Tibial nerve (tissue), 4 donors: ENCODE measurements around the gene CTNNA2. TPM values are rescaled to one million over a fixed set of nuclear protein-coding genes. Genes with fewer than 3 reads are reported as not detected.

Experiments used
- DNase-seq, 2 donors: peaks; one replicate each; pipeline ENCODE4 v3.0.0-alpha.2; 2019; ENCODE audit warnings: low spot score in 2 of 2
- H3K27ac ChIP-seq, 4 donors: fragments of 200-600 bp; sonication (generic) in 3 of 4; one replicate each; pipeline ENCODE4 v1.5.1; 2017 to 2019; ENCODE audit warnings: mild to moderate bottlenecking in 1 of 4
- H3K27me3 ChIP-seq, 2 donors: fragments of 200-600 bp; sonication (generic) in 1 of 2; one replicate each; pipeline versions ENCODE4 v1.5.1 to v1.6.0; 2017 to 2019
- H3K36me3 ChIP-seq, 3 donors: fragments of 200-600 bp; sonication (generic); one replicate each; pipeline ENCODE4 v1.5.1; 2018 to 2019
- H3K4me1 ChIP-seq, 4 donors: fragments of 200-600 bp; sonication (generic) in 3 of 4; one replicate each; pipeline ENCODE4 v1.5.1; 2017 to 2019
- H3K4me3 ChIP-seq, 4 donors: fragments of 200-600 bp; sonication (generic) in 3 of 4; one replicate each; pipeline ENCODE4 v1.5.1; 2017 to 2019; ENCODE audit warnings: mild to moderate bottlenecking in 1 of 4, moderate library complexity in 1 of 4
- H3K9me3 ChIP-seq, 4 donors: fragments of 200-600 bp; sonication (generic) in 3 of 4; one replicate each; pipeline ENCODE4 v1.5.1; 2017 to 2019
- EP300 ChIP-seq, 2 donors: sonication (generic); formaldehyde crosslinking; IDR thresholded peaks; one replicate each; pipeline ENCODE4 v1.6.1; 2017; ENCODE audit warnings: antibody characterized with exemption in 2 of 2, mild to moderate bottlenecking in 1 of 2
- POLR2A ChIP-seq, 2 donors: fragments of 450-650 bp; IDR thresholded peaks; one replicate each; pipeline ENCODE4 v1.6.1; 2017; ENCODE audit warnings: antibody characterized with exemption in 2 of 2, mild to moderate bottlenecking in 2 of 2, moderate library complexity in 2 of 2
- WGBS, 2 donors: methylation state at CpG; one replicate each; pipeline ENCODE4 v1.1.5; 2018; 5-methylcytosine and 5-hydroxymethylcytosine counted together
- total RNA-seq, 4 donors: library from RNA; depleted of rRNA; stranded (reverse); fragments of >200 nt; gene quantifications; one replicate each; pipeline ENCODE4 v1.1.0, GENCODE V29; 2016
- TF ChIP-seq, protein P1 (sequence below), 5 experiments: fragments of 200-600 bp in 3 of 5; fragments of 450-650 bp in 2 of 5; sonication (generic) in 3 of 5; IDR thresholded peaks; one replicate each; pipeline ENCODE4 v1.5.1; 2016 to 2019; ENCODE audit warnings: antibody characterized with exemption in 5 of 5, mild to moderate bottlenecking in 3 of 5, moderate library complexity in 2 of 5

CTNNA2 gene
- total RNA-seq, 4 donors from 2014 or later = 0.39 to 3.3 (median 0.75) TPM

DNA sequence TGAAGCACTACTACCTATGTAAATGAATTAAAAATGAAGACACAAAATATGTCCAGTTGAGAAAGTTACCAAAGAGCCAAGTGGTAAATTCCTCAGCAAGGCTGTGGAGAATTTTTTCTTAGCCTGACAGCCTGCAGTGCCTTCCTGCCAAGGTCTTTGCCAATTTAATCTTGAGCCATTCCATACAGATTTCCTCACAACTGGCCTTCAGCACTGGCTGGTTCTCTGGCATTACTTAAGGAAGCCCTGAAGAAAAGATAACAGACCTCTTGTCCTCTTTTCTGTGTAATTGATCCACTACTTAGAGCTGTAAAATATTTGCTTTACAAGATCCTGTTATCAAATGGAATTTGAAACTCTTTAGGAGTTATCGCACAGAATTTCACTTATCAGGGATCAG, 1125.9 kb downstream of the CTNNA2 start:
- no peak for DNase-seq
- 59 to 75% methylated on average over 1 of the region's 1 CpG for WGBS, 2 donors
- no peak overlapping the region for H3K27ac ChIP-seq
- no peak overlapping the region for H3K4me3 ChIP-seq
- no peaks in the 10 kb centered on the region for H3K4me1 ChIP-seq
- H3K9me3 ChIP-seq = no peaks in the 10 kb centered on the region
- no peak for TF ChIP-seq EP300 (IDR thresholded peaks at IDR 0.05)
- TF ChIP-seq, protein P1, sequence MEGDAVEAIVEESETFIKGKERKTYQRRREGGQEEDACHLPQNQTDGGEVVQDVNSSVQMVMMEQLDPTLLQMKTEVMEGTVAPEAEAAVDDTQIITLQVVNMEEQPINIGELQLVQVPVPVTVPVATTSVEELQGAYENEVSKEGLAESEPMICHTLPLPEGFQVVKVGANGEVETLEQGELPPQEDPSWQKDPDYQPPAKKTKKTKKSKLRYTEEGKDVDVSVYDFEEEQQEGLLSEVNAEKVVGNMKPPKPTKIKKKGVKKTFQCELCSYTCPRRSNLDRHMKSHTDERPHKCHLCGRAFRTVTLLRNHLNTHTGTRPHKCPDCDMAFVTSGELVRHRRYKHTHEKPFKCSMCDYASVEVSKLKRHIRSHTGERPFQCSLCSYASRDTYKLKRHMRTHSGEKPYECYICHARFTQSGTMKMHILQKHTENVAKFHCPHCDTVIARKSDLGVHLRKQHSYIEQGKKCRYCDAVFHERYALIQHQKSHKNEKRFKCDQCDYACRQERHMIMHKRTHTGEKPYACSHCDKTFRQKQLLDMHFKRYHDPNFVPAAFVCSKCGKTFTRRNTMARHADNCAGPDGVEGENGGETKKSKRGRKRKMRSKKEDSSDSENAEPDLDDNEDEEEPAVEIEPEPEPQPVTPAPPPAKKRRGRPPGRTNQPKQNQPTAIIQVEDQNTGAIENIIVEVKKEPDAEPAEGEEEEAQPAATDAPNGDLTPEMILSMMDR (IDR thresholded peaks at IDR 0.05) = no peak
- no peak for TF ChIP-seq POLR2A (IDR thresholded peaks at IDR 0.05)
- H3K36me3 ChIP-seq = no peaks in the 10 kb centered on the region
- H3K27me3 ChIP-seq = no peaks in the 10 kb centered on the region

DNA sequence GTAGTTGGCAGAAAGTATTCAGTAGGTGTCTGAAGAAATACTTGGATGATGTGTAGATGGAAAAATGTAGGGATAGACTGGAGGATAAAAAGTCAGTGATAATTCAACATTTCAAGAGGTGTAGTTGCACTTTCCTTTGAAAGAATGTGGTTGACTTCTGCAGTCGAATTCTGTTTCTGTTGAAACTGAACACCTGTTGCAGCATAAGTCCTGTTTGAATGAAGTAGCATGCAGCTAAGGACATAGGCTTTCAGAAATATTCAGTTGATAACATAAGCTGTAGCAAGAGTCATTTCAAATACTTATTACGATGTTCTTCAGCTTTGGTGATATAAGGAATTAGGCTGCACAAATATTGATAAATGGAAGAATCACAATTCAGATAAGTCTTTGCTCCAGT, 1129.6 kb downstream of the CTNNA2 start:
- H3K27ac ChIP-seq = no peak overlapping the region
- no peak for DNase-seq
- H3K36me3 ChIP-seq = no peaks in the 10 kb centered on the region
- WGBS, 2 donors = 89 to 94% methylated on average over 2 of the region's 2 CpGs
- no peak overlapping the region for H3K4me3 ChIP-seq
- no peaks in the 10 kb centered on the region for H3K4me1 ChIP-seq
- no peaks in the 10 kb centered on the region for H3K9me3 ChIP-seq
- TF ChIP-seq POLR2A (IDR thresholded peaks at IDR 0.05) (no peak), EP300 (IDR thresholded peaks at IDR 0.05) (no peak)
- TF ChIP-seq, protein P1 (IDR thresholded peaks at IDR 0.05) = no peak
- no peaks in the 10 kb centered on the region for H3K27me3 ChIP-seq

DNA sequence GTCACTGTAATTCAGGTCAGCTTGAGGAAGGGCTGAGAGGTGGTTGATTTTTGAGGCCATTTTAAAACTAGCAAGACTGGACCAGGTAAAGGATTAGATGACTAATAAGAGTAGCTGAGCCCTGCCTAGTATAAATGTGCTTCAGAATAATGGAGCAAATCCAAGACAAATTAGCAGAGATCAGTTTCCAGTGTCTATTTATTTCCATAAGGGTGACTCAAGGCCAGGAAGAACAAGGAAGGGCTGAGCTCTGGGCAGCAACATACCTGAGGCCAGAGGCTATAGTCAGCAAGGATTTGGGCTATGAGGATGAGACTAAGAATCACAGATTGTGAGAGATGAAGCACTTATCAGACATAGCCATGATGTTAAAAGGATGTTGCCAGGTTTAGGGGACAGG, 1130.7 kb downstream of the CTNNA2 start:
- H3K36me3 ChIP-seq = no peaks in the 10 kb centered on the region
- H3K27me3 ChIP-seq = no peaks in the 10 kb centered on the region
- H3K9me3 ChIP-seq = no peaks in the 10 kb centered on the region
- TF ChIP-seq POLR2A (IDR thresholded peaks at IDR 0.05) (no peak), EP300 (IDR thresholded peaks at IDR 0.05) (no peak)
- TF ChIP-seq, protein P1 (IDR thresholded peaks at IDR 0.05) = no peak
- no peaks in the 10 kb centered on the region for H3K4me1 ChIP-seq
- H3K27ac ChIP-seq = no peak overlapping the region
- no peak overlapping the region for H3K4me3 ChIP-seq
- DNase-seq = no peak

DNA sequence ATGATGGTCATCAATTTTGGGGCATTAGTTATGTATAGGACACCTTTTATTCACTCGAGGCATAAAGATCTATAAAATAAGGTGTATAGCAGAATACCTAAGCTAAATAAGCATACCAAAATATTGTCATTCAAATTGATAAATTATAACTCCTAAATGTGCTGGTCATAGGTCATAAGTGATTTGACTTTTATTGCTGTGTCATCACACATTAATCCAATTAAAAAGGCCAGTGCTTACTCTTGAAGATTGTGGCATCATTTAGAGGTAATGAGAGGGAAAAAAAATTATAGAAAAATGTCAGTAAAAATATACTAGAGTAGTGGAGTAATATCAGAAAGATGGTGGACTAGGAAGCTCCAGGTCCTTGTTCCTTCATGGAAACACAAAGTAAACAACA, 1138.6 kb downstream of the CTNNA2 start:
- H3K4me3 ChIP-seq = no peak overlapping the region
- no peak for TF ChIP-seq POLR2A (IDR thresholded peaks at IDR 0.05)
- WGBS, 2 donors = 93 to 97% methylated on average over 1 of the region's 1 CpG
- DNase-seq = no peak
- no peaks in the 10 kb centered on the region for H3K36me3 ChIP-seq
- peaks cover 0 to 23% (median 6%) of the 10 kb centered on the region in 4 donors for H3K9me3 ChIP-seq
- H3K4me1 ChIP-seq = no peaks in the 10 kb centered on the region
- no peaks in the 10 kb centered on the region for H3K27me3 ChIP-seq
- H3K27ac ChIP-seq = no peak overlapping the region

DNA sequence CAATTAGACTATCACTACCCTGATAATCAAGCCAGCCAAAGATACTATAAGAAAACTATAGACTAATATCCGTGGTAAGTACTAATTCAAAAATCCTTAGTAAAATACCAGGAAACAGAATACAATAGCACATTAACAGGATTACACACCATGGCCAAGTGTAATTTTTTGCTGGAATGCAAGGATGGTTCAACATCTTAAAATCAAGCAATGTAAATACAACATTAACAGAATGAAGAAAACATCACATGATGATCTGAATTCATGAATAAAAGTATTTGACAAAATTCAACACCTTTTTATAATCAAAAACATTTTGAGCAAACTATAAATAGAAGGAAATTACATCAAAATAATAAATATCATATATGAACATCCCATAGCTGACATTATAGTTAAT, 1142.4 kb downstream of the CTNNA2 start:
- Histone ChIP-seq H3K27ac (no peak overlapping the region), H3K4me3 (no peak overlapping the region), H3K4me1 (no peaks in the 10 kb centered on the region), H3K27me3 (no peaks in the 10 kb centered on the region), H3K36me3 (no peaks in the 10 kb centered on the region), H3K9me3 (peaks cover 0 to 25% (median 6%) of the 10 kb centered on the region in 4 donors)
- WGBS, 2 donors = 88 to 93% methylated on average over 1 of the region's 1 CpG
- TF ChIP-seq, protein P1 (IDR thresholded peaks at IDR 0.05) = no peak
- TF ChIP-seq POLR2A (IDR thresholded peaks at IDR 0.05) (no peak), EP300 (IDR thresholded peaks at IDR 0.05) (no peak)
- no peak for DNase-seq

DNA sequence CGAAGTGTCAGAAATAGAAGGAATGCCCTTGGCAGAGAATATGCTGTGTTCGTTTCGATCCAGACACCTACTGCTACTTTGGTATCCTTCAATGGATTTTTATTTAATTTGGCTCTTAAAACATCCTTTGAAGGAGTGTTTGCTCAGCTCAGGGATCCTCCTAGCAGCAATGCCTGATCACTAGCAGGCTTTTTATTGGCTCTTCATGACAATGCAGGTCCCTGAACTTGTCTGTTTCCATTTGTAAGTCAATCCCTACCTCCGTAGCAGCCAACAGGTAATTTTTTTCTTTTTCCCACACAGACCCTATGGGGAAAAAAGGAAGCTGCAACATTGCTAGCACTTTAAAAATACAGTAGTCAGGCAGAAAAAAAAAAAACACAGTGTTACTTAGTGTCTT, 1157.9 kb downstream of the CTNNA2 start:
- WGBS, 2 donors = 35 to 43% methylated on average over 4 of the region's 4 CpGs
- no peak overlapping the region for H3K4me3 ChIP-seq
- H3K9me3 ChIP-seq = no peaks in the 10 kb centered on the region
- no peak overlapping the region for H3K27ac ChIP-seq
- TF ChIP-seq, protein P1 (IDR thresholded peaks at IDR 0.05) = no peak
- TF ChIP-seq EP300 (IDR thresholded peaks at IDR 0.05) (no peak), POLR2A (IDR thresholded peaks at IDR 0.05) (no peak)
- H3K4me1 ChIP-seq = no peaks in the 10 kb centered on the region
- H3K36me3 ChIP-seq = no peaks in the 10 kb centered on the region
- H3K27me3 ChIP-seq = no peaks in the 10 kb centered on the region
- no peak for DNase-seq
